ENCODE results near the gene LACC1.

Gene LACC1

DNA sequence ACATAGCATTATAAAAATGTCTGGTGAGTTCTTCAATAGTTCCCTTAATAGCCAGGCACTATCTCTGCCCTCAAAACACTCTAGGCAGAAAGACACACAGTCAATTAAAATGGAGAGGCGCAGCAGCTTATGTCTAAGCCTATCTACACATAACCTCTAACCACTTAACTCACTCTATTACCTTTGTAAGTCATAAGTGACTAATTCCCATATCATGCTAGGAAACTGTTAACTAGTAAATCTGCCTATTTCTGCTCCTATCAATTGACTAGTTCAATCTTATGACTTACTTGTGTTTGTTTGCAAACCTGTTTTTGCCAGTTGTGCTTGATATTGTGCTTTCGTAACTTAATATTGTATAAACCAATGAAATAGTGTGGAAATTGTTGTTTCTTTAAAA lies 3.3 kb upstream of the LACC1 start:
- no peaks in the 10 kb centered on the region; the same call in 1 of the 2 replicates for H3K9me3 ChIP-seq (ENCODE audit: control insufficient read depth, insufficient read depth, low read length)

DNA sequence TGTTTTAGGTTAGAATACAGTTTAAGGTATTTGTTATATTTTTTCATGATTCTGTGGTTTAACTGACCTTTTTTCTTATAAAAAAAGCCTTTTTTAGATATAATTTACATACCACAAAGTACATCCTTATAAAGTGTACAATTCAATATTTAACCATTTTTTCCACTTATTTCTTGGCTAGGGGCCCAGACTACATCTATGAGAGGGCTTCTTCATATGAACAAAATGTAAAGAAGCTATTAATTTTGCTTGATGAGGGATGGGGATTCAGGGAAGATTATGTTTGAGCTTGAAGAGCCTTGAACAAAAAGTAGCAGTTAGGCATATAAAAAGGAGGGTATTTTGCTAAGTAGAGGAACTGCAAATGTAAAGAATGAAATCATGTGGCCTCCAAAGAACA lies 2.4 kb upstream of the LACC1 start:
- no peak overlapping the region for H3K9ac ChIP-seq (ENCODE audit: low read depth, low read length)
- H3K4me1 ChIP-seq (ENCODE audit: insufficient read depth, low read length) = peaks cover 10% of the 10 kb centered on the region
- H3K36me3 ChIP-seq (ENCODE audit: insufficient read depth, low read length) = 0 out of 2 replicates have a peak, but pooled peaks cover 3% of the 10 kb centered on the region
- H3K9me3 ChIP-seq (ENCODE audit: control insufficient read depth, insufficient read depth, low read length) = no peaks in the 10 kb centered on the region; the same call in 1 of the 2 replicates

More for the DNA sequence above, 3.3 kb upstream of the LACC1 start:
- Histone ChIP-seq H3K9ac (ENCODE audit: low read depth, low read length) (no peak overlapping the region), H3K4me1 (ENCODE audit: insufficient read depth, low read length) (peaks cover 10% of the 10 kb centered on the region), H3K36me3 (ENCODE audit: insufficient read depth, low read length) (0 out of 2 replicates have a peak, but pooled peaks cover 3% of the 10 kb centered on the region)

DNA sequence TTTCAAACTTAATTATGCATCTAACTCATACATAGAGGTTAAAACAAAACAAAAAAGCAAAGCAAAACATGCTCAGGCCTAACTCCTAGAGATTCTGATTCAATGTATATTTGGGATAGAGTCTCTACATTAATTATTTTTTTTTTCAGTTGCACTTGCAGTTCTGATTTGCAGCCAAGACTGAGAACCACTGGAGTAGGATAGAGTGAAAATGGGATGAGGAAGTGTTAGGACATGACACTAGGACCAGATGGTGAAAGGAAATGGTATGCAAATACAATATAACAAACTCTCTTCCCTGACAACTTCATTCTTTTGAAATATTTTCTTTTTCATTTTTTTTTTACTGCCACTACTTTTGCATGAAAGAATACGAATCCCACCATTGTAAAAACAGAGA lies 1.9 kb upstream of the LACC1 start:
- 0 out of 2 replicates have a peak overlapping the region, but pooled peaks have one; percentile 94 for H3K9ac ChIP-seq (ENCODE audit: low read depth, low read length)
- peaks cover 10% of the 10 kb centered on the region for H3K4me1 ChIP-seq (ENCODE audit: insufficient read depth, low read length)
- no peaks in the 10 kb centered on the region; the same call in 1 of the 2 replicates for H3K9me3 ChIP-seq (ENCODE audit: control insufficient read depth, insufficient read depth, low read length)
- 0 out of 2 replicates have a peak, but pooled peaks cover under 1% of the 10 kb centered on the region for H3K36me3 ChIP-seq (ENCODE audit: insufficient read depth, low read length)

DNA sequence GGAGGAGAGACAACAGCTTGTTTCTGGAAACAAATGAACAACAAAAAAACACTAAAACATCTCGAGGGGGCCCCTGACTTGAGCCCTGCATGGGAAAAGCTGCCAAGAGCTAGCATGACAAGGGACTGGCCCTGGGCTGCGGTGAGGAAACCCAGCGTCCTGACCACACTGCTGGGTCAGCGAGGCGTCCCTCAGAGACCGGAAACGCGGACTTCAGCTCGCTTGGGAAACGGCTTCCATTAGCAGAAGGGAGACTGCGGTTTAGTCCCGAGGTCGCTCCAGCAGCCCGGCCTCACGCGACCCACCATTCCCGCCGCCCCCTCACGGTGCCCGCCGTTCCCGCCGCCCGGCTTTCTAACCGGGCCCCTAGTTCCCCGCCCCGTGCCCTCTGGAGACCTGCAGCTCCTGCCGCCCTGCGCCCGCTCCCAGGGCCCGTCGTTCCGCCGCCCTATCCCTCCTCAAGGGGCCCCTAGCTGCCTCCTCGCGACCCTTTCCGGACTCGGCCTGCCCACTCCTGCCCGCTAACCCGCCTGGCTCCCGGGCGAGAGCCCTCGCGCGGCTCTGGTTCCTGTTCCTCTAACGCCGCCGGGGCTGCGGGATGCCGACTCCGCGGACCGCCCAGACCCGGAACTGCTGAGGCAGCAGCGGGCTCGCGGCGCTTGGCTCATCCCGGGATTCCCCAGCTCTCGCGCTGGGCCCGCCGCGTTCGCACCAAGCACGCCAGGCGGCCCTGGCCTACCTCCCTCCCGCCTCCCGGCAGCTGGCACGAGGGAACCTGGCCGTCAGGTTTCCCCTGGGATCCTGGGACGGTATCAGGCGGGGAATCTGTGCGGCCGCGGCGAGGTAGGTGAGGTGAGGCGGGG lies 581 bp upstream of the LACC1 start, which contains the start of gene CCDC122:
Gene CCDC122 (minus strand): TSS at position 849 of the 863 bp plus-strand sequence. CDS start 10,364 bp downstream, outside the sequence.
- H3K4me1 ChIP-seq (ENCODE audit: insufficient read depth, low read length) = peaks cover 13% of the 10 kb centered on the region
- H3K9ac ChIP-seq (ENCODE audit: low read depth, low read length) = peak within 1 kb of the TSS; percentile 94
- H3K36me3 ChIP-seq (ENCODE audit: insufficient read depth, low read length) = no peaks in the 10 kb centered on the region
- H3K9me3 ChIP-seq (ENCODE audit: control insufficient read depth, insufficient read depth, low read length) = no peaks in the 10 kb centered on the region; the same call in 1 of the 2 replicates

DNA sequence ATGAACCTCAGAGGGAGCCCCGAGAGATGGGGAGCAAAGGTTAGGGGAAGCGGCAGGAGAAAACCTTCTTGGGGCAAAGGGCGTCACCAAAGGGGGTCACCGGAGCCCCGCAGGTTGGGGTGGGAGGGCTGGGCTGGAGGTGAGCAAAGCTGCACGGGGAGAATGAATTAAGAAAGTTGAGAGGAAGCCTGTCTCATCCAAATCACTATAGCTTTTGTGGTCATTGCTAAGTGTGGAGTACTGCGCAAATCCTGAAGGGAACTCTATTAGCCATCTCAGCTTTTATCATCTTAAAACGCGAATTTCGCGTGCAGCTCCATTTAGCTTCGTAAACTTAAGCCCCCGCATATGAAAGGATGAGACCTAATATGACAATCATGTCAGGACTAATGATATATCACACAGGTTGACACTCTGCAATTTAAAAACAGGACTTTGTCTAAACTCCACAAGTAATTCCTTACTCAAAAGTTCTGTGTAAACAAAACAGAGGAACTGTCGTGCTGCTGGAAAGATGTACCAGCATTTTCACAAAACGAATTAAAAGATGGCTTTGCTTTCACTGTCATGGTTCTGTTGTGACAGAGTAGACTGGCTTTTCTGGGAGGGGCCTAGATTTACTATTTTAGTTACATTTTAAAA lies 631 bp downstream of the LACC1 start:
- Histone ChIP-seq H3K36me3 (ENCODE audit: insufficient read depth, low read length) (no peaks in the 10 kb centered on the region), H3K9me3 (ENCODE audit: control insufficient read depth, insufficient read depth, low read length) (no peaks in the 10 kb centered on the region; the same call in 1 of the 2 replicates), H3K4me1 (ENCODE audit: insufficient read depth, low read length) (peaks cover 15% of the 10 kb centered on the region), H3K9ac (ENCODE audit: low read depth, low read length) (peak overlapping the region; percentile 94)

DNA sequence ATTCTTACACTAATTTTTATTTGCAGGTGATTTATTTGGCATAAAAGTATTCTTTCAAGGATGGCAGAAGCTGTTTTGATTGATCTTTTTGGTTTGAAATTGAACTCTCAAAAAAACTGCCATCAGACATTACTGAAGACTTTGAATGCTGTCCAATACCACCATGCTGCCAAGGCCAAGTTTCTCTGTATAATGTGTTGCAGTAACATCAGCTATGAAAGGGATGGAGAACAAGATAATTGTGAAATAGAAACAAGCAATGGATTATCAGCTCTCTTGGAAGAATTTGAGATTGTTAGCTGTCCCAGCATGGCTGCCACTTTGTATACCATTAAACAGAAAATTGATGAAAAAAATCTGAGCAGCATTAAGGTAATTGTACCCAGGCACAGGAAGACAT lies 1.2 kb downstream of the LACC1 start:
- Histone ChIP-seq H3K9me3 (ENCODE audit: control insufficient read depth, insufficient read depth, low read length) (no peaks in the 10 kb centered on the region), H3K4me1 (ENCODE audit: insufficient read depth, low read length) (peaks cover 15% of the 10 kb centered on the region), H3K36me3 (ENCODE audit: insufficient read depth, low read length) (no peaks in the 10 kb centered on the region), H3K9ac (ENCODE audit: low read depth, low read length) (no peak overlapping the region)

DNA sequence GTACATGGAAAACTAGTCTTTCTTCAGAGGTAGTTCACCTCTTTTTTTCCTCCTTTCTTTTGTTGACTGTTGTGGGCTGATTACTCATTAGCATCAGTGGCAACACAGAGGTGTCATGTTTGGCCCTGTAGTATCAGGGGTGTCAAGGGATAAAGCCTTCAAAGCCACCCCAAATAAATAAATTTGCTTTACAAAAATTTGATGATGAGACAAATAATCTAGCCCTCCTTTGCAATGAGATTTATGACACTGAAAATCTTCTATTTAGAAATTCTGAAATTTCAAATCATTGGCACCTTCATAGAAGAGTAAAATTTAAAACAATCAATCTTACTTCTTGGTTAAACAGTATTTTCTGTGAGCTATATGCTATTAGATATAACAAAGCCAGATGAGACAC lies 1.9 kb downstream of the LACC1 start:
- H3K9me3 ChIP-seq (ENCODE audit: control insufficient read depth, insufficient read depth, low read length) = no peaks in the 10 kb centered on the region
- peaks cover 15% of the 10 kb centered on the region for H3K4me1 ChIP-seq (ENCODE audit: insufficient read depth, low read length)
- no peak overlapping the region for H3K9ac ChIP-seq (ENCODE audit: low read depth, low read length)
- H3K36me3 ChIP-seq (ENCODE audit: insufficient read depth, low read length) = no peaks in the 10 kb centered on the region

DNA sequence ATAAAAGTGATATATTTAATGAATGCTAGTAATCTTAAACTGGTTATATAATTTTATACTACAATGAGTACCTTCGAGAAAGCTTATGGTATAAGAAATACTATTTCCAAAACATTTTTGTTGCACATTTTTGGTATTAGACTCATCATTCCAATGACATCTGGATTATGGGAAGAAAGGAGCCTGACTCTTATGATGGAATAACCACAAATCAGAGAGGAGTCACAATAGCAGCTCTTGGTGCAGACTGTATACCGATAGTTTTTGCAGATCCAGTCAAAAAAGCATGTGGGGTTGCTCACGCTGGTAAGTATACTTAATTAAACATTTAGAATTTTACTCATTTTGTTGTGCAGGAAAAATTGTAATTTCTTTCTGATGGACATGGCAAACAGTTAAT lies 3.9 kb downstream of the LACC1 start:
- H3K4me1 ChIP-seq (ENCODE audit: insufficient read depth, low read length) = 0 out of 2 replicates have a peak, but pooled peaks cover 5% of the 10 kb centered on the region
- H3K36me3 ChIP-seq (ENCODE audit: insufficient read depth, low read length) = peaks cover under 1% of the 10 kb centered on the region; the same call in 1 of the 2 replicates
- no peaks in the 10 kb centered on the region for H3K9me3 ChIP-seq (ENCODE audit: control insufficient read depth, insufficient read depth, low read length)
- no peak overlapping the region for H3K9ac ChIP-seq (ENCODE audit: low read depth, low read length)

DNA sequence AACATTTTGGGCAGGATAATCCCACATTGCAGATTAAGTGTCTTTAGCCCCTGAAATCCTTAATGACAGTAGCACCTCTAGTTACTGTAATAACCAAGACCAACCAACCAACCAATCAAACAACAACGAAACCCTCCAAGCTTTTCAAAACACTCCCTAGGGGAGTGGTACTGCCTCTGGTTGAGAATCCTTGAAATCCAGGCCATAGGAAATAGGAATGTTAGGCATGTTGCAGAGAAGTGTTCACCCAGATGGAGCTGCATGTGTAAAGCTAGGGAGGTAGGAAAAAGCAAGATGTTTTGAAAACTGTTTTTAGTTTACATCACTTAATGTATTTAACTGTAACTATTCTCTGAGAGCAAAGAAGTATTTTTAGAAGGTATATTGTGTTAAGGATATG lies 4.5 kb downstream of the LACC1 start:
- H3K9me3 ChIP-seq (ENCODE audit: control insufficient read depth, insufficient read depth, low read length) = no peaks in the 10 kb centered on the region
- 0 out of 2 replicates have a peak, but pooled peaks cover 5% of the 10 kb centered on the region for H3K4me1 ChIP-seq (ENCODE audit: insufficient read depth, low read length)
- peaks cover 3% of the 10 kb centered on the region; the same call in 1 of the 2 replicates for H3K36me3 ChIP-seq (ENCODE audit: insufficient read depth, low read length)
- H3K9ac ChIP-seq (ENCODE audit: low read depth, low read length) = no peak overlapping the region

DNA sequence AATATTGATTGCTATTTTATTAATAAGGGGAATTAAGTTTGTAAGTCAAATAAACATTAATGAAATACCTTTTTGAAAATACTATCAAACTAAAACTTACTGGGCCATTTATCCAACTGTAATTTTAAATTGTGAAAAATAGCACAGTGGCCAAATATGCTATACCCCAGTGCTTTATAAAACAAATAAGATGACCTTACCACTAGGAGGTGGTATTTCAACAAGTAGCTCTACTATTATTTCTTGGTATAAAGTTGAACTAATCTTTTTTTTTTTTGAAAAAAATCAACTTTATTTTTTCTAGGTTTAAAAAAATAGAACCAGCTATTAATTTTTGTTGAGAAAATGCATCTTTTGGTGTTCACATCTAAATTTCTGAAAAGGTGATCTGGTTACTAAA lies 14.7 kb downstream of the LACC1 start:
- Histone ChIP-seq H3K9ac (ENCODE audit: low read depth, low read length) (no peak overlapping the region), H3K9me3 (ENCODE audit: control insufficient read depth, insufficient read depth, low read length) (no peaks in the 10 kb centered on the region), H3K36me3 (ENCODE audit: insufficient read depth, low read length) (no peaks in the 10 kb centered on the region), H3K4me1 (ENCODE audit: insufficient read depth, low read length) (no peaks in the 10 kb centered on the region)

DNA sequence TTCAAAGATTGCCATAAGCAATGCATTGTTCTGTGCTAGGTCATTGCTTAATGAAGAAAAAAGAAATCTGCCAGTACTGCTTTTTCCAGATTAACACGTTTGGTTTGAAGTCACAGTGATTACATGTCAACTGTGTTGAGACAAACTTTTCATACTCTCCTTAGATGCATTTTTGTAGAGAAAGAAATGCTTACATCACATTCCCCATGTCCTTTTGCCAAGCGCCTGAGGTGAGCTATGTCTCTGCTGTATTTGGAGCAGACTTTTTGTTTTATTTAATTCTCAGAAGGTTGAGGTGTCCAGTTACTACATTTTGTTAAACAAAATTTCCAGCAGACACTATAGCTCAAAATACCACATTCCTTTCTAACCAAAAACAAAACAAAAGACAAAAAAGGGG lies 16.2 kb downstream of the LACC1 start:
- no peaks in the 10 kb centered on the region for H3K36me3 ChIP-seq (ENCODE audit: insufficient read depth, low read length)
- H3K9ac ChIP-seq (ENCODE audit: low read depth, low read length) = no peak overlapping the region
- no peaks in the 10 kb centered on the region for H3K4me1 ChIP-seq (ENCODE audit: insufficient read depth, low read length)
- H3K9me3 ChIP-seq (ENCODE audit: control insufficient read depth, insufficient read depth, low read length) = no peaks in the 10 kb centered on the region

DNA sequence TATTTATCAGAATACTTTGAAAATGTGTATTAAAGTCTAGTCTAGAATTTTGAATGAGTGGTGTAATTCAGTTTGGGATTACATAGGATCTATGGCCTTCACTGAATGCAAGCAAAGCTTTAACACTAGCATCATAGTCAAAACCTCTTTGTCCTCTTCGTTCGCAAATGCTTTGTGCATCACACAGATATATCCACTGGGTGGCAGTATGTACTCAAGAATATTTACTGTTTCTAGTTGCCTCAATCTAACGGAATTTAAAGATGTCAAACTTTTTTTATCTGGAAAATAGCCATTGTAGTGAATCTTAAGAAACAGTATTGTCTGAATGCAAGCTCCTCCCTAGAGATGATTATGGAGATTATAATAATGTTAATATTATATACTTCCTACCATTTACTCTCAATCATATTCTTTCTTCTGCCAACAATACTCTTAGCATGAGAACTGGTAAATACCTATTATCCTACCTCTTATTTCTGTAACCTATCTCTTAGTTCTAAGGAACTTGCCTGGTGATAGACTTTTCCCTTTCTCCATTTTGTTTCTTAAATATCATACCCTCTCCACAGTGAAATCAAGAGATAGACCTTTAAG lies 25.8 kb downstream of the LACC1 start:
- Histone ChIP-seq H3K9ac (ENCODE audit: low read depth, low read length) (no peak overlapping the region), H3K4me1 (ENCODE audit: insufficient read depth, low read length) (no peaks in the 10 kb centered on the region), H3K9me3 (ENCODE audit: control insufficient read depth, insufficient read depth, low read length) (no peaks in the 10 kb centered on the region), H3K36me3 (ENCODE audit: insufficient read depth, low read length) (no peaks in the 10 kb centered on the region)

DNA sequence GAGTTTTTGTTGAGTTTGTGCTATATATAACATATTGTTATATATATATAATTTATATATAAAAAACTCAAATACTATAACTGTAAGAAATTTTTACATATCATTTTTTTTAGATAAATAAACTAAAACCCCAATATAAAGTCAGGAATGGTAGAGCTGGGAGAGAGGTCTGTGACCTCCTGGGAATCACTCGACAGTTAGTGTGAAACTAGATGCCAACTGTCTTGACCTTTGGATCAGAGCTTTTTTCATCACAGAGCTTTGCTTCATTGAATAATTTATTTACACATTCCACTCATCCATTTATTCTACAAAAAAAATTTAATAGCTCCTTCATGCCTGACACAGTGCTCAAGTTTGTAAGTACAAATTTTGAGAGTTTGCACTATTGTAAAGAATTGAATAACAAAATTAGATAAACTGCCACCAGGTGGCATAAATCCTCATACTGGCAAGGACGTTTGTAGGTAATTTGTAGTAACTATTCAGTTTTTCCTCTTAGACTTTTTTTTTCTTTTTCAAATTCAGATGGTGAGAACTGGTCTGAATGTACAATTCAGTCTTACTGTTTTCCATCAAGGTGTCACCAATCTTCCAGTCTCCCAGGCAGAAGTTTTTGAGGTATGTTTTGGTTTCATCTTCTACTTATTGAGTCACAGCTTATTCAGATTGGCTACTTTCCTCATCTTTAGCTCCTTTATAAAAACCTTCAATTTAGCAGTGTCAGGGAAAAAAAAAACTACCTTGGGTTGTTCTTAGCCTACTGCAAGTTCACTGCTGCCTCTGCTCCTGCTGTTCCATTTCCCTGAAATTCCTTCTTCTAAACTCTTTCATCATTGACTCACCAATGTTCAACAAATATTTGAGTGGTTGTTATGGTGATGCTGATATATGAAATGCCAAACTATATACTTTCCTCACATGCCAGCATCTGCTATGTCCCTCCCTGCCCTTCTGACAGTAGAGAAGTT lies 28.7 kb downstream of the LACC1 start:
- no peaks in the 10 kb centered on the region for H3K36me3 ChIP-seq (ENCODE audit: insufficient read depth, low read length)
- H3K9ac ChIP-seq (ENCODE audit: low read depth, low read length) = no peak overlapping the region
- no peaks in the 10 kb centered on the region for H3K4me1 ChIP-seq (ENCODE audit: insufficient read depth, low read length)
- no peaks in the 10 kb centered on the region for H3K9me3 ChIP-seq (ENCODE audit: control insufficient read depth, insufficient read depth, low read length)

All from ES-I3 (cell line).